Measurements from ENCODE around the gene CD4. TPM values are rescaled to one million over a fixed set of nuclear protein-coding genes. Genes with fewer than 3 reads are reported as not detected.

Gene CD4
- total RNA-seq, 3 donors from 2014 or later, result 8.9 to 16.5 (median 14.8) TPM

DNA sequence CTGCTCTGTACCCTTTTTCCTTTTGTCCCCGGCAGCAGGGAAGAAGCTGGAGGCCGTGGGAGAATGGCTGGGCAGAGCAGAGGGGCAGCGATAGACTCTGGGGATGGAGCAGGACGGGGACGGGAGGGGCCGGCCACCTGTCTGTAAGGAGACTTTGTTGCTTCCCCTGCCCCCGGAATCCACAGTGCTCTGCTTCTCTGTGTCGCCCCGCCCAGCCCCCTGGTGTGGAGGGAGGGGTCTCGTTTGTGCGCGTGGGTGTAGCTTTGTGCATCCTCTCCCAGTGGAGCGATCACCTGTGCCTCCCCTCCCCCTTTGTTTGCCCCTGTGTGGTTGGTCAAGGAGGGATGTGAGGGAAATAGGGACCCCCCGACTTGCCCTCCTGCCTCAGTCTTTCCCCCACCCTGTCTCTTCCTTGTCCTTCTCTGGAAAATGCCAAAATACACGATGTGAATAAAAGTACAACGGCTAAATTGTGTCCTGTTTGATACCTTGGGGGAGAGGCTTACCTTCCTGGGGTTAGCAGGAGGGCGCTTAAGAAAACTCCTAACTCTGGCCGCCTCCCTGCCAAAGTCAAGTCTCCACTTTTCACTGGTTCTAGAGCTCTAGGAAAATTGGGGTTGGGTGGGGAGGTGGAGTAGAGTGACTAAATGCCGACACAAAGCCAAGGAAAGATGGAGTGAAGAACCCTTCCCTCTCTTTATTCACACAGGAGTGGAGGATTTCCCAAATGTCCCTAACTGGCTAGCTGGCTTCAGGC, 77.0 kb downstream of the CD4 start:
- intact Hi-C loops (cut with DNase I, micrococcal nuclease), result no loop called here
- DNase-seq (peak; percentile 44 to 64 (median 55)), ATAC-seq (no peak)
- peaks cover 26% of the 10 kb centered on the region for H3K4me1 ChIP-seq (ENCODE audit: low read depth)
- TF ChIP-seq, protein P1, sequence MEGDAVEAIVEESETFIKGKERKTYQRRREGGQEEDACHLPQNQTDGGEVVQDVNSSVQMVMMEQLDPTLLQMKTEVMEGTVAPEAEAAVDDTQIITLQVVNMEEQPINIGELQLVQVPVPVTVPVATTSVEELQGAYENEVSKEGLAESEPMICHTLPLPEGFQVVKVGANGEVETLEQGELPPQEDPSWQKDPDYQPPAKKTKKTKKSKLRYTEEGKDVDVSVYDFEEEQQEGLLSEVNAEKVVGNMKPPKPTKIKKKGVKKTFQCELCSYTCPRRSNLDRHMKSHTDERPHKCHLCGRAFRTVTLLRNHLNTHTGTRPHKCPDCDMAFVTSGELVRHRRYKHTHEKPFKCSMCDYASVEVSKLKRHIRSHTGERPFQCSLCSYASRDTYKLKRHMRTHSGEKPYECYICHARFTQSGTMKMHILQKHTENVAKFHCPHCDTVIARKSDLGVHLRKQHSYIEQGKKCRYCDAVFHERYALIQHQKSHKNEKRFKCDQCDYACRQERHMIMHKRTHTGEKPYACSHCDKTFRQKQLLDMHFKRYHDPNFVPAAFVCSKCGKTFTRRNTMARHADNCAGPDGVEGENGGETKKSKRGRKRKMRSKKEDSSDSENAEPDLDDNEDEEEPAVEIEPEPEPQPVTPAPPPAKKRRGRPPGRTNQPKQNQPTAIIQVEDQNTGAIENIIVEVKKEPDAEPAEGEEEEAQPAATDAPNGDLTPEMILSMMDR (IDR thresholded peaks at IDR 0.05), result no peak
- H3K4me3 ChIP-seq, result no peak overlapping the region
- H3K9me3 ChIP-seq, result no peaks in the 10 kb centered on the region
- peaks cover under 1% of the 10 kb centered on the region for H3K36me3 ChIP-seq (ENCODE audit: low read depth)

DNA sequence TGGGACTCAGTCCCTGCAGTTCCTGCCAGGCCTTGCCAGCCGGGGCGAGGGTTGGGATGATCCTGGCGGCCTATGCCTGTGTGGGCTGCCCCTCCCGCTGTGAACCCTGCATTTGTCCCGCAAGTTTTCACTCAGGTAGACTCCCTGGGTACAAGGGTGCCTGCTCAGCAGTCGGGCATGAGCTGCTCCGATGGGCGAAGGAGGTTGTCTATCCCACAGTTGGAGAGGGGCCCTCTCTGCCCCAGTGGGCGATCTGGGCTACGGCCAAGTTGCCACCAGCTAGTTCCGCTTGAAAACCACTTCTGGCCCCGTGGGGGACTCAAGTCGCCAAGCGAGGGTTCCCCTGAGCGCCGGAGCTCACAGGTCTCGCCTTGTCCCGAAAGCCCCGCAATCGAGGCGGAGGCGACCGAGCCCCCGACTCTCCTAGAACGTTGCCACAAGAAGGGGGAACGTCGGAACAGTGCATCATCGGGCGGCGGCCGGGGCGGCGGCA, 77.6 kb downstream of the CD4 start:
- Histone ChIP-seq H3K4me3 (peak overlapping the region; percentile 99), H3K36me3 (ENCODE audit: low read depth) (no peaks in the 10 kb centered on the region), H3K4me1 (ENCODE audit: low read depth) (peaks cover 32% of the 10 kb centered on the region), H3K9me3 (no peaks in the 10 kb centered on the region)
- TF ChIP-seq, protein P1 (IDR thresholded peaks at IDR 0.05), result no peak
- DNase-seq (peak in 1 of 3 donors; percentile 92), ATAC-seq (peak; percentile 2)
- intact Hi-C loops (cut with DNase I, micrococcal nuclease), result no loop called here

DNA sequence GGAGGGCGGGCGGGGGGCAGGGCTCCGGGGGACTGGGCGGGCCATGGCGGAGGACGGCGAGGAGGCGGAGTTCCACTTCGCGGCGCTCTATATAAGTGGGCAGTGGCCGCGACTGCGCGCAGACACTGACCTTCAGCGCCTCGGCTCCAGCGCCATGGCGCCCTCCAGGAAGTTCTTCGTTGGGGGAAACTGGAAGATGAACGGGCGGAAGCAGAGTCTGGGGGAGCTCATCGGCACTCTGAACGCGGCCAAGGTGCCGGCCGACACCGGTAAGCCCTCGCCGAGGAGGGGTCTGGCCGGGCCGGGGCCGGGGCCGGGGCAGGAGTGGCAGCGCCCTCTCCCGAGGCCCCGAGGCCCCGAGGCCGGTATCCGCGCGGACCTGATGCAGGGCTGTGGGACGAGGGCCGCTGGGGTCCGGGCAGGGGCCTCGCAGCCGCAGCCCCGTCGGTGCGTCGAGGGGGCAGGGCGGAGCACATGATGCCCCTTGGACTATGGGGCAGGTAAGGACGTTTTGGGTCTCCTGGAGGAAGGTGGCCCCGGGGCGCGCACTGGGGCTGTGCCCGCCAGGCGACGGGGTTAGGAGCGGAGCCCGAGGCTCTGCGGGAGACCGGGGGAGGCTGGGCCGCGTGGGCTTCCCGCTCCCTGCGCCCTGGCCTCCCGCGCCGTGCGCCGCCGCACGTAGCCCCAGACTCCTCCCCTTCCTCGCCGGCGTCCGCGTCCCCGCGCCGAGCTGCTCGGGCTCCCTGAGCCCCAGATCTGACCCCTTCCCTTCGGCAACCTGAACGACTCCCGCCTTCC, 78.3 kb downstream of the CD4 start, which contains the start of gene TPI1:
Gene TPI1, plus strand, starts transcription at position 119 of the 798 bp plus-strand sequence. Its CDS starts 36 bp downstream, at position 155.
- ATAC-seq (peak; percentile 84), DNase-seq (peak; percentile 80 to 91 (median 88))
- Histone ChIP-seq H3K9me3 (no peaks in the 10 kb centered on the region), H3K36me3 (ENCODE audit: low read depth) (no peaks in the 10 kb centered on the region), H3K4me3 (peak within 1 kb of the TSS; percentile 99), H3K4me1 (ENCODE audit: low read depth) (peaks cover 35% of the 10 kb centered on the region)
- TF ChIP-seq, protein P1 (IDR thresholded peaks at IDR 0.05), result no peak
- intact Hi-C loops (cut with DNase I, micrococcal nuclease), result no loop called here

DNA sequence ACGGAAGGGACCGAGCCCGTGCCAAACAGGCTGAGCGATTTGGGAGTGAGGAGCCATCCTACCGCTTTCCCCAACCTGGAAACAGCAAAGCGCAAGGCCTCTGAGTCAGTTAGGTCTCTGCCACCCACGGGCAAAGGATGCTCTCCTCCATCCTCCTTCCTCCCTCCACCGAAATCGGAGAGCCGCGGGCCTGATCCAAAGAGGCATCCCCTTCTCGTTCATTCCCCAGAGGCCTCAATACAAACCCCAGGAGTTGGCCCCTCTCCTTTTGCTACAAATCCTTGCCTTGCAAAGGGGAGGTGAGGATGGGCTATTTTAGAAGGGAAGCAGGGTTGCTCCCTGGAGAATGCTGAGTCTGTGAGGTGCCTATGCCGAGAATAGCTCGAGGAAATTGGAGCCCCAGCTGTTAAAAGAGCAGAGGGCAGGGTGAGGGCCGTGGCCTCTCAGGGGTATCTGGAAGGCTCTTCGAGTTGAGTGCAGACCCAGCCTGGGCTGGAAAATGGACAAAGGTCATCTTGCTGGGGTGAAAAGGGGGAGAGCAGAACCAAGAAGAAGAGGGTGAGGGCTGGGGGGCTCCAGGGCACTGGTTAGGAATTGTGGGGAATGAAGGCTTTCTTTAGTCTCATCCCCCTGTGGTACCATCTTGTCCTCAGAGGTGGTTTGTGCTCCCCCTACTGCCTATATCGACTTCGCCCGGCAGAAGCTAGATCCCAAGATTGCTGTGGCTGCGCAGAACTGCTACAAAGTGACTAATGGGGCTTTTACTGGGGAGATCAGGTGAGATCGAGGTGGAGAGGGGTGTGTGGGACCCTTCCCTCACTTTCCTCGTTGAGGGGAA, 79.1 kb downstream of the CD4 start:
- Histone ChIP-seq H3K9me3 (no peaks in the 10 kb centered on the region), H3K36me3 (ENCODE audit: low read depth) (no peaks in the 10 kb centered on the region), H3K4me1 (ENCODE audit: low read depth) (peaks cover 35% of the 10 kb centered on the region), H3K4me3 (peak overlapping the region; percentile 99)
- TF ChIP-seq, protein P1 (IDR thresholded peaks at IDR 0.05), result no peak
- intact Hi-C loops (cut with DNase I, micrococcal nuclease), result no loop called here
- DNase-seq (peak in 1 of 3 donors; percentile 25), ATAC-seq (no peak)

Data from mucosa of descending colon (tissue), 3 donors.